ENCODE results near the gene TTC34.
"Not testable (repeated sequence)": the region's sequence is repeated elsewhere in the genome, so short reads cannot be mapped to it uniquely, and the experiment has no call there.

The TTC34 gene

DNA sequence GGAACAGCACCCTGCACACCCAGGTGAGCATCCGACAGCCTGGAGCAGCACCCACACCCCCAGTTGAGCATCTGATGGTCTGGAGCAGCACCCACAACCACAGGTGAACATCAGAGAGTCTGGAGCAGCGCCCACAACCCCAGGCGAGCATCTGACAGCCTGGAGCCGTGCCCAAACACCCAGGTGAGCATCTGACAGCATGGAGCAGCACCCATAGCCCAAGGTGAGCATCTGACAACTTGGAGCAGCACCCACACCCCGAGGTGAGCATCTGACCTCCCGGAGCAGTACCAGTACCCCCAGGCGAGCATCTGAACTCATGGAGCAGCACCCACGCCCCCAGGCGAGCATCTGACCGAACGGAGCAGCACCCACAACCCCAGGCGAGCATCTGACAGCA, 144.4 kb downstream of the TTC34 start:
- DNase-seq = not testable (repeated sequence)

DNA sequence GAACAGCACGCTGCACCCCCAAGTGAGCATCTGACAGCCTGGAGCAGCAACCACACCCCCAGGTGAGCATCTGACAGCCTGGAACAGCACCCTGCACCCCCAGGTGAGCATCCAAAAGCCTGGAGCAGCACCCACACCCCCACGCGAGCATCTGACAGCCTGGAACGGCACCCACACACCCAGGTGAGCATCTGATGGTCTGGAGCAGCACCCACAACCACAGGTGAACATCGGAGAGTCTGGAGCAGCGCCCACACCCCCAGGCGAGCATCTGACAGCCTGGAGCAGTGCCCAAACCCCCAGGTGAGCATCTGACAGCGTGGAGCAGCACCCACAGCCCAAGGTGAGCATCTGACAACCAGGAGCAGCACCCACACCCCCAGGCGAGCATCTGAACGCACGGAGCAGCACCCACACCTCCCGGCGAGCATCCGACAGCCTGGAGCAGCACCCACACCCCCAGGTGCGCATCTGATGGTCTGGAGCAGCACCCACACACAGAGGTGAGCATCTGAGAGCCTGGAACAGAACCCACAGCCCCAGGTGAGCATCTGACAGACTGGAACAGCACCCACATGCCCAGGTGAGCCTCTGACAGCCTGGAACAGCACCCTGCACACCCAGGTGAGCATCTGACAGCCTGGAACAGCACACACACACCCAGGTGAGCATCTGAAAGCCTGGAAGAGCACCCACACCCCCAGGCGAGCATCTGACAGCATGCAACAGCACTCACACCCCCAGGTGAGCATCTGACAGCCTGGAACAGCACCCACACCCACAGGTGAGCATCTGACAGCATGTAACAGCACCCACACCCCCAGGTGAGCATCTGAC, 145.7 kb downstream of the TTC34 start:
- not testable (repeated sequence) for DNase-seq

DNA sequence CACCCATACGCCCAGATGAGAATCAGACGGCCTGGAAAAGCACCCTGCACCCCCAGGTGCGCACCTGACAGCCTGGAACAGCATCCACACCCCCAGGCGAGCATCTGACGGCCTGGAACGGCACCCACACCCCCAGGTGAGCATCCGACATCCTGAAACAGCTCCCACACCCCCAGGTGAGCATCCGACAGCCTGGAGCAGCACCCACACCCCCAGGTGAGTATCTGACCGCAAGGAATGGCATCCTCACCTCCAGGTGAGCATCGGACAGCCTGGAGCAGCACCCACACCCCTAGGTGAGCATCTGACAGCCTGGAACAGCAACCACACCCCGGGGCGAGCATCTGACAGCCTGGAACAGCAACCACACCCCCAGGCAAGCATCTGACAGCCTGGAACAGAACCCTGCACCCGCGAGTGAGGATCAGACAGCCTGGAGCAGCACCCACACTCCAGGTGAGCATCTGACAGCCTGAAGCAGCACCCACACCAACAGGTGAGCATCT, 147.0 kb downstream of the TTC34 start:
- not testable (repeated sequence) for DNase-seq

DNA sequence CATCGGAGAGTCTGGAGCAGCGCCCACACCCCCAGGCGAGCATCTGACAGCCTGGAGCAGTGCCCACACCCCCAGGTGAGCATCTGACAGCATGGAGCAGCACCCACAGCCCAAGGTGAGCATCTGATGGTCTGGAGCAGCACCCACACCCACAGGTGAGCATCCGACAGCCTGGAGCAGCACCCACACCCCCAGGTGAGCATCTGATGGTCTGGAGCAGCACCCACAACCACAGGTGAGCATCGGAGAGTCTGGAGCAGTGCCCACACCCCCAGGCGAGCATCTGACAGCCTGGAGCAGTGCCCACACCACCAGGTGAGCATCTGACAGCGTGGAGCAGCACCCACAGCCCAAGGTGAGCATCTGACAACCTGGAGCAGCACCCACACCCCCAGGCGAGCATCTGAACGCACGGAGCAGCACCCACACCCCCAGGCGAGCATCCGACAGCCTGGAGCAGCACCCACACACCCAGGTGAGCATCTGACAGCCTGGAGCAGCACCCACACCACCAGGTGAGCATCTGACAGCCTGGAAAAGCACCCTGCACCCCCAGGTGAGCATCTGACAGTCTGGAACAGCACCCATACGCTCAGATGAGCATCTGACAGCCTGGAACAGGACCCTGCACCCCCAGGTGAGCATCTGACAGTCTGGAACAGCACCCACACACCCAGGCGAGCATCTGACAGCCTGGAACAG, 147.6 kb downstream of the TTC34 start:
- not testable (repeated sequence) for DNase-seq

DNA sequence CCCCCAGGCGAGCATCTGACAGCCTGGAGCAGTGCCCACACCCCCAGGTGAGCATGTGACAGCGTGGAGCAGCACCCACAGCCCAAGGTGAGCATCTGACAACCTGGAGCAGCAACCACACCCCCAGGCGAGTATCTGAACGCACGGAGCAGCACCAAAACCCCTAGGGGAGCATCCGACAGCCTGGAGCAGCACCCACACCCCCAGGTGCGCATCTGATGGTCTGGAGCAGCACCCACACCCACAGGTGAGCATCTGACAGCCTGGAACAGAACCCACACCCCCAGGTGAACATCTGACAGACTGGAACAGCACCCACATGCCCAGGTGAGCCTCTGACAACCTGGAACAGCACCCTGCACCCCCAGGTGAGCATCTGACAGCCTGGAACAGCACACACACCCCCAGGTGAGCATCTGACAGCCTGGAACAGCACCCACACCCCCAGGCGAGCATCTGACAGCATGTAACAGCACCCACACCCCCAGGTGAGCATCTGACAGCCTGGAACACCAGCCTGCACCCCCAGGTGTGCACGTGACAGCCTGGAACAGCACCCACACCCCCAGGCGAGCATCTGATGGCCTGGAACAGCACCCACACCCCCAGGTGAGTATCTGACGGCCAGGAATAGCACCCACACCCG, 148.4 kb downstream of the TTC34 start:
- DNase-seq = not testable (repeated sequence)

DNA sequence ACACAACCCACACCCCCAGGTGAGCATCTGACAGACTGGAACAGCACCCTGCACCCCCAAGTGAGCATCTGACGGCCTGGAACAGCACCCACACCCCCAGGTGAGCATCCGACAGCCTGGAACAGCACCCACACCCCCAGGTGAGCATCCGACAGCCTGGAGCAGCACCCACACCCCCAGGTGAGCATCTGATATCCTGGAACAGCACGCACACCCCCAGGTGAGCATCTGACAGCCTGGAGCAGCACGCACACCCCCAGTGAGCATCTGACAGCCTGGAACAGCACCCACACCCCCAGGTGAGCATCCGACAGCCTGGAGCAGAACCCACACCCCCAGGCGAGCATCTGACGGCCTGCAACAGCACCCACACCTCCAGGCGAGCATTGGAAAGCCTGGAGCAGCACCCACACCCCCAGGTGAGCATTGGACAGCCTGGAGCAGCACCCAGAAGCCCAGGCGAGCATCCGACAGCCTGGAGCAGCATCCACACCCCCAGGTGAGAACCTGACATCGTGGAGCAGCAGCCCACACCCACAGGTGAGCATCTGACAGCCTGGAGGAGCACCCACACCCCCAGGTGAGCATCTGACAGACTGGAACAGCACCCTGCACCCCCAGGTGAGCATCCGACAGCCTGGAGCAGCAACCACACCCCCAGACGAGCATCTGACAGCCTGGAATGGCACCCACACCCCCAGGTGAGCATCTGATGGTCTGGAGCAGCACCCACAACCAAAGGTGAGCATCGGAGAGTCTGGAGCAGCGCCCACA, 149.2 kb downstream of the TTC34 start:
- DNase-seq = not testable (repeated sequence)

GRCh38 chr1:2650967-2651645, 150.4 kb downstream of the TTC34 start:
- DNase-seq = no peak

DNA sequence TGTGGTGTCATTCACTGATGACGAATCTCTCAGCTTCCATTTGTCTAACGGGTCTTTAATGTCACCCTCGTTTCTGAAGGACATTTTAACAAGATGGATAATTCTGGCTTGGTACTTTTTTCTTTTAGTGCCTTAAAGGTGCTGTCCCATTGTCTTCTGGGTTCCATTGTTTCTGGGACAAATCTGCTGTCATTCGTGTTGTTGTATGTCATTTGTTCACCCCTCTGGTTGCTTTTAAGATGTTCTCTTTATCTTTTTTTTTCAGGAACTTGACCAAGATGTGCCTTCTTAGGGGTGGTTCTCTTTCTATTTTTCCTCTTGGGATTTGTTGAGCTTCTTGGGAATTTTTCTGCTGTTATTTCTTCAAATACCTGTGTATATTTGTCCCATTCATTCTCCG, 154.7 kb downstream of the TTC34 start:
- DNase-seq = no peak

- no peak for DNase-seq
Observed at GRCh38 chr1:2645776-2646175, 155.7 kb downstream of the TTC34 start.

- no peak for DNase-seq
Observed at GRCh38 chr1:2645143-2645542, 156.3 kb downstream of the TTC34 start.

DNA sequence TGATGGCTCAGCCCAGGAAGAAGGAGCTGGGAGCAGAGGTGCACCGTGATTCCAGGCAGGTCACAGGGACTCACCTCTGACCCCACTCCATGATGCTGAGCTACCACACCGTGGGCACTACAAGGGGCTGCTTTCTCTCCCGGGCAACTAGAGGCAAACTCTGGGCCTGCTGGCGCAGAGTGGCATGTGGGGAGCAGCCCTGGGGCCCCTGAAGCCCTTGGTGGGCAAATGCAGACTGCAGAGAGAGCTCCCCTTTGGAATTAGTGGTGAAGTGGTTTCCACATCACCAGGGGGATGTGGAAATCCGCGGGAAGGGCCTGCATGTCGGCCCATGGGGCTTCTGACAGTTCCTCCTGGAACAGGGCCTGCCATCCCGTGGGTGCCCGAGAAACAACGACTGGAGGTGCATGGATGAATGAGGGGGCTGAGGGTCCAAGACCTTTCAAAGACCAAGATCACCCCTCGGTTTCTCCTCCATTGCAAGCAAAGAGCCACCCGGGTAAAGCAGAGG, 156.8 kb downstream of the TTC34 start:
- DNase-seq = no peak

DNA sequence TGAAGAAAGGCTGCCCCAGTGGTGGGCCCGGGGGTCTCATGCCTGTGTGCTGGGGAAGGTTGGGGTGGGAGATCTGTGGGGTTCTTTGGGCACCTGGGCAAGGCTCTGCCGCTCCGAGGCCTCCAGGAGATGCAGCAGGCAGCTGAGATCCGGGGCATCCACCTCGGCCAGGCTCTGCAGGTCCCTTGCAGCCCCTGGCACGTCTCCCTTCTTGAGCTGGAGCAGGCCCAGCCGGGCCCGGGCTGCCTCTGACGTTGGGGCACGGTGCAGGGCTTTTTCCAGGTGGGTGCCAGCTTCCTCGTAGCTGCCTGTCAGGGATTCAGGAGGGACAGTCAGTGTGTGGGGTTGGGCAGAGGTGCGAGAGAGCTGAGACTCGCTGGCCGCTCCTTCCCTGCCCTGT, 157.3 kb downstream of the TTC34 start:
- DNase-seq = no peak

GRCh38 chr1:2643414-2644077, 157.9 kb downstream of the TTC34 start:
- no peak for DNase-seq

GRCh38 chr1:2642560-2643413, 158.7 kb downstream of the TTC34 start:
- DNase-seq = peak; percentile 82

GRCh38 chr1:2642131-2642559, 159.3 kb downstream of the TTC34 start:
- DNase-seq = no peak

- no peak for DNase-seq
Observed at GRCh38 chr1:2641381-2642130, 159.9 kb downstream of the TTC34 start.

DNA sequence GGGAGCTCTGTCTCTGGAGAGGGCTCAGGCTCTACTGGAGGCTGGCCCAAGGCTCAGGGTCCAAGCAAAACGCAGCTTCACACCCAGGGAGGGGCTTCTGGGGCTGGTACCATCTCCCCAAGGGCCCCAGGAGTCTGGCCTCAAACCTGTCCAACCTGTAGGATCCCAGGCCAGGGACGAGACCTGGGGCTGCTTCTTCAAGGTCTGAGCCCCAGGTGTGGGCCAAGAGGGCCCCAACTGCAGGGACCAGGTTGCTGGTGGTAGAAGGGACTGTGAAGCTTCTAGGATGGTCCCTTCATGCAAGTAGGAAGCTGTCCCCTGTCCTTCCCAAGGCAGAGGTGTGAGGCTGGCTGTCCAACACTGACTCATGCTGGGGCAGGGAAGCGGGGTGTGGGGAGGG, 160.9 kb downstream of the TTC34 start:
- no peak for DNase-seq

DNA sequence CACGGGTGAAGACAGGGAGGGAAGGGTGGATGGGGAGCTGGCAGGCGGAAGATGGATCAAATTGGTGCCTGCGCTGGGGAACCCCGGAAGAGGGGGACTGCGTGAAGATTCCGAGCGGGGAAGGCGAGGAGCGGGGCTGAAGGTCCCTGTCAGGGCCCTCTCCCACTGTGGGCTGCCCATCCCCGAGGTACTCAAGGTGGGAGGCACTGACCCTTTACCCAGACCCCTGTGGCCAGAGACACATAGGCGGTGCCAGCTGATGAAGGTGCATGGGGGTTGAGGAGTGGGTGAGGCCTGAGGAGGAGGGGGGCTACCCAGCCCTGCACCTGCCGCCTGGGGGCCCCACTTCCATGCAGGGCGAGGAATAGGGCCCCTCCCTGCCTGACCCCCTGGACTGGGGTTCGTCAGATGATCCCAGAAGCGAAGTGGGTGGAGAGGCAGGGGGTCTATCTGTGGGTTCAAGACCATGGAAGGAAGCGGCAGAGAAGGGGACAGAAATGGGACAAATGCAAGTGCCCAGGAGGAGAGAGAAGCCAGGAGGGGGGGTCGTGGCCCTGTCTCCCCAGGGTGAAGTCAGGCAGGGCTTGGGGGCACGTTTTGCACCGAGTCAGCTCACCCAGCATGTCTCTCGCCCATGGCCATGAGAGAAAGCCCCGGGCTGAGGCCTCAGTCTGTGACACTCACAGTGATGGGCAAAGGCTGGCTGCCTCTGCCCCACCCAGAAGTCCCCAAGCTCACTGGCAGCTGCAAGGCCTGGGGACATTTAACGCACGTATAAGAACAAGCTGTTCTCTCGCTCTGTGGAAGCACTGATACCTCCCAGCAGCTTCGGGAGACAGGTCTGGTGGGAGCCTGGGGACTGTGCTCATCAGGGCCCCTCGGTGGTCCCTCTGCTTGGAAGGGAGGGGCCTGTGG, 161.6 kb downstream of the TTC34 start:
- DNase-seq = no peak
